Activated CD4-positive, alpha-beta T cell treated with anti-CD3 and anti-CD28 coated beads for 36 hours (primary cell): Measurements from ENCODE around the gene IYD. TPM values are rescaled to one million over a fixed set of nuclear protein-coding genes. Genes with fewer than 3 reads are reported as not detected.

Experiments
- ATAC-seq: fragments of 200-7000 bp; cut with Tn5 transposase; one replicate; pipeline ENCODE4 v1.10.0; 2021; ENCODE audit warnings: mild to moderate bottlenecking, moderate library complexity
- CTCF ChIA-PET: fragments of 350-600 bp; sonication (Branson Sonifier 250); formaldehyde crosslinking; loops from one replicate; lab custom pipeline; 2021; ENCODE audit warnings: antibody characterized with exemption; lab: Charles Lee
- POLR2A ChIA-PET: fragments of 350-600 bp; sonication (Branson Sonifier 250); formaldehyde crosslinking; loops from one replicate; lab custom pipeline; 2021; ENCODE audit warnings: antibody characterized with exemption, inconsistent platforms; lab: Charles Lee
- DNase-seq: peaks from one replicate; pipeline ENCODE4 v3.0.0-alpha.2; 2020
- H3K27ac Mint-ChIP-seq: one replicate; pipeline ENCODE4 v1.8.0; 2021; ENCODE audit warnings: mixed read lengths
- H3K27me3 Mint-ChIP-seq: one replicate; pipeline ENCODE4 v1.8.0; 2021; ENCODE audit warnings: mixed read lengths
- H3K36me3 Mint-ChIP-seq: one replicate; pipeline ENCODE4 v1.8.0; 2021; ENCODE audit warnings: low read depth, mixed read lengths
- H3K4me1 Mint-ChIP-seq: one replicate; pipeline ENCODE4 v1.8.0; 2021; ENCODE audit warnings: mixed read lengths
- H3K4me3 Mint-ChIP-seq: one replicate; pipeline ENCODE4 v1.8.0; 2021; ENCODE audit warnings: mild to moderate bottlenecking, moderate library complexity, mixed read lengths
- H3K9me3 Mint-ChIP-seq: one replicate; pipeline ENCODE4 v1.8.0; 2021; ENCODE audit warnings: low read depth, mixed read lengths
- intact Hi-C, 2 experiments: fragments of 100-400 bp; cut with DNase I in 1 of 2; cut with micrococcal nuclease in 1 of 2; formaldehyde crosslinking; loops; one replicate each; pipeline versions ENCODE4 v1.14.2 to v1.15.1; 2022 to 2024; cut with DNase I, micrococcal nuclease
- total RNA-seq, 2 experiments: library from RNA; stranded (reverse); gene quantifications; one replicate each; pipeline ENCODE4 v1.2.3, GENCODE V29; 2021

Gene IYD
- not detected for total RNA-seq

- ATAC-seq (no peak), DNase-seq (no peak)
- Mint-ChIP-seq H3K9me3 (no peaks in the 10 kb centered on the region), H3K27me3 (peaks cover 2% of the 10 kb centered on the region), H3K4me3 (no peak within 1 kb of the TSS), H3K27ac (no peak within 1 kb of the TSS), H3K4me1 (no peaks in the 10 kb centered on the region), H3K36me3 (no peaks in the 10 kb centered on the region)
- CTCF ChIA-PET, result interaction anchor here (0.7 to 1.2 kb wide), 2 partner anchors 39 to 445 kb away, joined by 3 to 4 read pairs; no protein-coding TSS in a partner anchor
- POLR2A ChIA-PET, result no interaction called here
- intact Hi-C loops, result no loop called here
These were observed at the start of gene IYD for GRCh38 chr6:150368762-150369161. TSS of gene IYD (plus strand) at chr6:150369012. CDS start at chr6:150369032, 20 bp downstream.

GRCh38 chr6:150319924-150320323 lies 48.9 kb upstream of the IYD start:
- Mint-ChIP-seq H3K27me3 (peaks cover 2% of the 10 kb centered on the region), H3K9me3 (no peaks in the 10 kb centered on the region), H3K4me1 (no peaks in the 10 kb centered on the region), H3K27ac (no peak overlapping the region), H3K4me3 (no peak overlapping the region), H3K36me3 (no peaks in the 10 kb centered on the region)
- CTCF ChIA-PET, result interaction anchor here (0.6 kb wide), 1 partner anchor 165 kb away, joined by 4 read pairs; no protein-coding TSS in a partner anchor
- ATAC-seq, result no peak
- intact Hi-C loops, result no loop called here
- POLR2A ChIA-PET, result no interaction called here
- DNase-seq, result no peak

- no peak overlapping the region for H3K4me3 Mint-ChIP-seq
- no peaks in the 10 kb centered on the region for H3K36me3 Mint-ChIP-seq
- ChIA-PET POLR2A (no interaction called here), CTCF (no interaction called here)
- H3K9me3 Mint-ChIP-seq, result no peaks in the 10 kb centered on the region
- intact Hi-C loops, result no loop called here
- peaks cover 2% of the 10 kb centered on the region for H3K27me3 Mint-ChIP-seq
- H3K4me1 Mint-ChIP-seq, result no peaks in the 10 kb centered on the region
- DNase-seq (no peak), ATAC-seq (no peak)
- no peak overlapping the region for H3K27ac Mint-ChIP-seq
These were observed 48.4 kb upstream of the IYD start for GRCh38 chr6:150320442-150320841.

GRCh38 chr6:150322466-150322871 lies 46.3 kb upstream of the IYD start:
- ATAC-seq (no peak), DNase-seq (no peak)
- Mint-ChIP-seq H3K4me1 (no peaks in the 10 kb centered on the region), H3K27me3 (peaks cover 2% of the 10 kb centered on the region), H3K9me3 (no peaks in the 10 kb centered on the region), H3K27ac (no peak overlapping the region), H3K4me3 (no peak overlapping the region), H3K36me3 (no peaks in the 10 kb centered on the region)
- ChIA-PET CTCF (interaction anchor here (1.1 kb wide), 1 partner anchor 494 kb away, joined by 3 read pairs; no protein-coding TSS in a partner anchor), POLR2A (interaction anchor here (0.7 kb wide), 1 partner anchor 297 kb away, joined by 3 read pairs; no protein-coding TSS in a partner anchor)
- intact Hi-C loops, result no loop called here

- Mint-ChIP-seq H3K27ac (no peak overlapping the region), H3K4me1 (no peaks in the 10 kb centered on the region), H3K9me3 (no peaks in the 10 kb centered on the region), H3K36me3 (no peaks in the 10 kb centered on the region), H3K27me3 (peaks cover 2% of the 10 kb centered on the region), H3K4me3 (no peak overlapping the region)
- intact Hi-C loops, result no loop called here
- ATAC-seq, result no peak
- POLR2A ChIA-PET, result no interaction called here
- no peak for DNase-seq
- CTCF ChIA-PET, result no interaction called here
These were observed 45.6 kb upstream of the IYD start for GRCh38 chr6:150323205-150323604.

GRCh38 chr6:150324044-150324443 lies 44.8 kb upstream of the IYD start:
- DNase-seq (no peak), ATAC-seq (no peak)
- Mint-ChIP-seq H3K36me3 (no peaks in the 10 kb centered on the region), H3K27me3 (peaks cover 2% of the 10 kb centered on the region), H3K9me3 (no peaks in the 10 kb centered on the region), H3K4me1 (no peaks in the 10 kb centered on the region), H3K4me3 (no peak overlapping the region), H3K27ac (no peak overlapping the region)
- ChIA-PET CTCF (no interaction called here), POLR2A (no interaction called here)
- intact Hi-C loops, result no loop called here

GRCh38 chr6:150325066-150325772 lies 43.6 kb upstream of the IYD start:
- CTCF ChIA-PET, result no interaction called here

GRCh38 chr6:150327117-150327774 lies 41.6 kb upstream of the IYD start:
- Mint-ChIP-seq H3K9me3 (no peaks in the 10 kb centered on the region), H3K27ac (no peak overlapping the region), H3K4me3 (no peak overlapping the region), H3K36me3 (no peaks in the 10 kb centered on the region), H3K4me1 (no peaks in the 10 kb centered on the region), H3K27me3 (peaks cover 2% of the 10 kb centered on the region)
- ChIA-PET POLR2A (interaction anchor here (0.7 kb wide), 1 partner anchor 8 kb away, joined by 3 read pairs; no protein-coding TSS in a partner anchor), CTCF (interaction anchor here (0.8 kb wide), 1 partner anchor 8 kb away, joined by 3 read pairs; no protein-coding TSS in a partner anchor)
- ATAC-seq (no peak), DNase-seq (no peak)
- intact Hi-C loops, result no loop called here

More at GRCh38 chr6:150325066-150325772, 43.6 kb upstream of the IYD start:
- POLR2A ChIA-PET, result no interaction called here
- peaks cover 2% of the 10 kb centered on the region for H3K27me3 Mint-ChIP-seq
- intact Hi-C loops, result no loop called here
- DNase-seq (no peak), ATAC-seq (no peak)
- no peaks in the 10 kb centered on the region for H3K9me3 Mint-ChIP-seq
- H3K27ac Mint-ChIP-seq, result no peak overlapping the region
- H3K36me3 Mint-ChIP-seq, result no peaks in the 10 kb centered on the region
- no peak overlapping the region for H3K4me3 Mint-ChIP-seq
- H3K4me1 Mint-ChIP-seq, result no peaks in the 10 kb centered on the region

GRCh38 chr6:150328744-150329405 lies 39.9 kb upstream of the IYD start:
- intact Hi-C loops, result no loop called here
- ChIA-PET CTCF (no interaction called here), POLR2A (no interaction called here)
- DNase-seq, result no peak
- ATAC-seq, result no peak
- Mint-ChIP-seq H3K4me1 (no peaks in the 10 kb centered on the region), H3K36me3 (no peaks in the 10 kb centered on the region), H3K4me3 (no peak overlapping the region), H3K9me3 (no peaks in the 10 kb centered on the region), H3K27ac (no peak overlapping the region), H3K27me3 (peaks cover 9% of the 10 kb centered on the region)

GRCh38 chr6:150331344-150331743 lies 37.5 kb upstream of the IYD start:
- H3K9me3 Mint-ChIP-seq, result no peaks in the 10 kb centered on the region
- peaks cover 9% of the 10 kb centered on the region for H3K27me3 Mint-ChIP-seq
- ATAC-seq (no peak), DNase-seq (no peak)
- H3K27ac Mint-ChIP-seq, result no peak overlapping the region
- no peak overlapping the region for H3K4me3 Mint-ChIP-seq
- H3K4me1 Mint-ChIP-seq, result no peaks in the 10 kb centered on the region
- intact Hi-C loops, result loop anchor here in 1 of 2 experiments (10.0 kb wide), 1 partner anchor 407 kb away; the partner anchor contains the start of gene RAET1G
- no peaks in the 10 kb centered on the region for H3K36me3 Mint-ChIP-seq
- ChIA-PET CTCF (interaction anchor here (0.7 to 1.0 kb wide), 2 partner anchors 43 to 221 kb away, joined by 3 read pairs; no protein-coding TSS in a partner anchor), POLR2A (no interaction called here)

- no peak for ATAC-seq
- intact Hi-C loops, result loop anchor here in 1 of 2 experiments (10.0 kb wide), 1 partner anchor 408 kb away; the partner anchor contains the start of gene RAET1G
- Mint-ChIP-seq H3K27ac (no peak overlapping the region), H3K4me1 (no peaks in the 10 kb centered on the region), H3K4me3 (no peak overlapping the region), H3K36me3 (no peaks in the 10 kb centered on the region), H3K27me3 (peaks cover 11% of the 10 kb centered on the region), H3K9me3 (no peaks in the 10 kb centered on the region)
- ChIA-PET CTCF (no interaction called here), POLR2A (no interaction called here)
- no peak for DNase-seq
These were observed 35.8 kb upstream of the IYD start for GRCh38 chr6:150332939-150333584.
